Esophagus squamous epithelium (tissue), 5 donors: ENCODE measurements around the gene LSM14B. TPM values are rescaled to one million over a fixed set of nuclear protein-coding genes. Genes with fewer than 3 reads are reported as not detected.

Source experiments
- DNase-seq: peaks from one replicate; lab custom pipeline; 2025; lab: John Stamatoyannopoulos, UW
- H3K27ac ChIP-seq, 4 donors: fragments of 200-600 bp; sonication (generic); one replicate each; pipeline ENCODE4 v1.5.1; 2016 to 2019; ENCODE audit warnings: mild to moderate bottlenecking in 1 of 4
- H3K27me3 ChIP-seq, 4 donors: fragments of 200-600 bp; sonication (generic); 1 replicate in 3 of 4; 2 replicates in 1 of 4; pipeline versions ENCODE4 v1.5.1 to v1.6.0; 2017 to 2021; ENCODE audit warnings: antibody characterized with exemption in 1 of 4
- H3K36me3 ChIP-seq, 3 donors: fragments of 200-600 bp; sonication (generic); one replicate each; pipeline ENCODE4 v1.5.1; 2016 to 2019
- H3K4me1 ChIP-seq, 3 donors: fragments of 200-600 bp; sonication (generic); one replicate each; pipeline ENCODE4 v1.5.1; 2017 to 2019
- H3K4me3 ChIP-seq, 4 donors: fragments of 200-600 bp; sonication (generic); 1 replicate in 3 of 4; 2 replicates in 1 of 4; pipeline ENCODE4 v1.5.1; 2016 to 2019; ENCODE audit warnings: mild to moderate bottlenecking in 2 of 4, moderate library complexity in 1 of 4
- H3K9me3 ChIP-seq, 3 donors: fragments of 200-600 bp; sonication (generic); one replicate each; pipeline ENCODE4 v1.5.1; 2016 to 2019
- CTCF ChIP-seq, 6 experiments: fragments of 450-650 bp in 4 of 6; fragments of 200-600 bp in 2 of 6; sonication (generic) in 2 of 6; IDR thresholded peaks; one replicate each; pipeline ENCODE4 v1.5.1; 2016 to 2019; ENCODE audit warnings: antibody characterized with exemption in 6 of 6, mild to moderate bottlenecking in 4 of 6, moderate library complexity in 4 of 6
- POLR2A ChIP-seq, 4 donors: fragments of 450-650 bp; IDR thresholded peaks; one replicate each; pipeline ENCODE4 v1.6.1; 2017; ENCODE audit warnings: antibody characterized with exemption in 4 of 4, mild to moderate bottlenecking in 4 of 4, moderate library complexity in 3 of 4
- WGBS, 2 donors: methylation state at CpG; one replicate each; pipeline ENCODE4 v1.1.5; 2018; 5-methylcytosine and 5-hydroxymethylcytosine counted together
- intact Hi-C: fragments of 100-400 bp; cut with DNase I; formaldehyde crosslinking; loops from one replicate; pipeline ENCODE4 v1.15.0; 2022
- total RNA-seq, 4 donors: library from RNA; depleted of rRNA; stranded (reverse); fragments of >200 nt; gene quantifications; one replicate each; pipeline ENCODE4 v1.1.0, GENCODE V29; 2016
- donor health status: DM: yes; HTN: yes; CAD: no.

LSM14B gene
- total RNA-seq, 4 donors from 2014 or later = 18.1 to 30.5 (median 21.7) TPM

GRCh38 chr20:62158088-62158400 lies 35.8 kb downstream of the LSM14B start:
- intact Hi-C loops = no loop called here

GRCh38 chr20:62158541-62158940 lies 36.3 kb downstream of the LSM14B start:
- Histone ChIP-seq H3K36me3 (peaks cover 11 to 66% (median 13%) of the 10 kb centered on the region in 3 donors), H3K9me3 (no peaks in the 10 kb centered on the region), H3K4me1 (peaks cover 10 to 60% (median 21%) of the 10 kb centered on the region in 3 donors), H3K4me3 (no peak overlapping the region), H3K27me3 (no peaks in the 10 kb centered on the region), H3K27ac (no peak overlapping the region)
- WGBS, 2 donors = 92 to 93% methylated on average over 16 to 17 of the region's 22 CpGs
- intact Hi-C loops = no loop called here
- TF ChIP-seq POLR2A (IDR thresholded peaks at IDR 0.05) (no peak), CTCF (IDR thresholded peaks at IDR 0.05) (no peak)
- DNase-seq = no peak

More at GRCh38 chr20:62158088-62158400, 35.8 kb downstream of the LSM14B start:
- Histone ChIP-seq H3K27ac (no peak overlapping the region), H3K4me1 (peaks cover 10 to 60% (median 21%) of the 10 kb centered on the region in 3 donors), H3K9me3 (no peaks in the 10 kb centered on the region), H3K27me3 (no peaks in the 10 kb centered on the region), H3K36me3 (peaks cover 6 to 66% (median 8%) of the 10 kb centered on the region in 3 donors), H3K4me3 (no peak overlapping the region)
- DNase-seq = no peak
- WGBS, 2 donors = 99% methylated on average over 9 of the region's 12 CpGs; no CpG with 5 or more reads in 1 of the 2 donors
- TF ChIP-seq POLR2A (IDR thresholded peaks at IDR 0.05) (no peak), CTCF (IDR thresholded peaks at IDR 0.05) (no peak)

- Histone ChIP-seq H3K27me3 (no peaks in the 10 kb centered on the region), H3K27ac (peak overlapping the region in 2 of 4 donors; percentile 74), H3K9me3 (no peaks in the 10 kb centered on the region), H3K4me1 (peaks cover 10 to 60% (median 21%) of the 10 kb centered on the region in 3 donors), H3K36me3 (peaks cover 13 to 66% (median 14%) of the 10 kb centered on the region in 3 donors), H3K4me3 (no peak overlapping the region)
- no peak for DNase-seq
- intact Hi-C loops = no loop called here
- WGBS, 2 donors = 95 to 100% methylated on average over 7 to 8 of the region's 11 CpGs
- TF ChIP-seq CTCF (IDR thresholded peaks at IDR 0.05) (no peak), POLR2A (IDR thresholded peaks at IDR 0.05) (no peak)
These were observed 36.8 kb downstream of the LSM14B start for GRCh38 chr20:62159052-62159451.

GRCh38 chr20:62159839-62160238 lies 37.6 kb downstream of the LSM14B start:
- Histone ChIP-seq H3K36me3 (peaks cover 20 to 66% (median 22%) of the 10 kb centered on the region in 3 donors), H3K27ac (peak overlapping the region in 3 of 4 donors; percentile 46 to 74 (median 74))
- 32 to 40% methylated on average over 3 to 6 of the region's 14 CpGs for WGBS, 2 donors

GRCh38 chr20:62160253-62160652 lies 38.0 kb downstream of the LSM14B start:
- no peak for TF ChIP-seq CTCF (IDR thresholded peaks at IDR 0.05)
- TF ChIP-seq POLR2A (IDR thresholded peaks at IDR 0.05) = no peak
- 72 to 90% methylated on average over 8 of the region's 9 CpGs for WGBS, 2 donors
- intact Hi-C loops = no loop called here
- peaks cover 20 to 68% (median 25%) of the 10 kb centered on the region in 3 donors for H3K36me3 ChIP-seq
- H3K4me3 ChIP-seq = no peak overlapping the region
- H3K27me3 ChIP-seq = no peaks in the 10 kb centered on the region
- no peaks in the 10 kb centered on the region for H3K9me3 ChIP-seq
- DNase-seq = no peak
- peak overlapping the region in 3 of 4 donors; percentile 46 to 74 (median 74) for H3K27ac ChIP-seq
- peaks cover 10 to 59% (median 21%) of the 10 kb centered on the region in 3 donors for H3K4me1 ChIP-seq

More at GRCh38 chr20:62159839-62160238, 37.6 kb downstream of the LSM14B start:
- Histone ChIP-seq H3K9me3 (no peaks in the 10 kb centered on the region), H3K27me3 (no peaks in the 10 kb centered on the region), H3K4me3 (no peak overlapping the region), H3K4me1 (peaks cover 10 to 60% (median 21%) of the 10 kb centered on the region in 3 donors)
- intact Hi-C loops = no loop called here
- no peak for DNase-seq
- TF ChIP-seq CTCF (IDR thresholded peaks at IDR 0.05) (no peak), POLR2A (IDR thresholded peaks at IDR 0.05) (no peak)
